HG03039 (cell line): ENCODE results near the gene FOXP1.

Experiments
- ATAC-seq: cut with Tn5 transposase; IDR thresholded peaks from one replicate; pipeline ENCODE4 v1.9.1; 2021; ENCODE audit warnings: mild to moderate bottlenecking, moderate library complexity; ENCODE audit not compliant: unreplicated experiment

The FOXP1 gene

GRCh38 chr3:71140477-71140876, 443.1 kb downstream of the FOXP1 start:
- ATAC-seq, result no peak

- ATAC-seq, result no peak
Observed at GRCh38 chr3:71139496-71139895, 444.0 kb downstream of the FOXP1 start.

GRCh38 chr3:71138410-71138809, 445.1 kb downstream of the FOXP1 start:
- no peak for ATAC-seq

GRCh38 chr3:71136276-71136675, 447.3 kb downstream of the FOXP1 start:
- no peak for ATAC-seq

- ATAC-seq, result no peak
Observed at GRCh38 chr3:71135373-71136088, 448.0 kb downstream of the FOXP1 start.

GRCh38 chr3:71134521-71134920, 449.0 kb downstream of the FOXP1 start:
- ATAC-seq, result no peak

GRCh38 chr3:71133865-71134264, 449.7 kb downstream of the FOXP1 start:
- no peak for ATAC-seq

- no peak for ATAC-seq
Observed at GRCh38 chr3:71132995-71133730, 450.4 kb downstream of the FOXP1 start.

GRCh38 chr3:71131375-71132314, 451.9 kb downstream of the FOXP1 start:
- ATAC-seq, result no peak

GRCh38 chr3:71130471-71131374, 452.8 kb downstream of the FOXP1 start:
- peak; percentile 66 for ATAC-seq

GRCh38 chr3:71129611-71130431, 453.7 kb downstream of the FOXP1 start:
- ATAC-seq, result no peak

GRCh38 chr3:71128961-71129360, 454.6 kb downstream of the FOXP1 start:
- ATAC-seq, result no peak

- ATAC-seq, result no peak
Observed at GRCh38 chr3:71127844-71128243, 455.7 kb downstream of the FOXP1 start.

GRCh38 chr3:71127052-71127831, 456.3 kb downstream of the FOXP1 start:
- ATAC-seq, result no peak

GRCh38 chr3:71125738-71126137, 457.8 kb downstream of the FOXP1 start:
- ATAC-seq, result no peak

- no peak for ATAC-seq
Observed at GRCh38 chr3:71124048-71124447, 459.5 kb downstream of the FOXP1 start.

- no peak for ATAC-seq
Observed at GRCh38 chr3:71122641-71123040, 460.9 kb downstream of the FOXP1 start.

- no peak for ATAC-seq
Observed at GRCh38 chr3:71121429-71122167, 461.9 kb downstream of the FOXP1 start.
